ENCODE data around the gene PPM1J. TPM values are rescaled to one million over a fixed set of nuclear protein-coding genes. Genes with fewer than 3 reads are reported as not detected.
A peak's percentile ranks its signal among the peaks of the same experiment; 100 is the strongest.

The PPM1J gene
- total and polyA plus RNA-seq, 9 of the 15 experiments (the other 6 are each of a cell fraction or from before 2014, with no cell fraction given): 0.25 to 10.5 (median 4.2) TPM

- H2AFZ ChIP-seq (ENCODE audit: low read depth, low read length): no peak overlapping the region
- no peak for DNase-seq (ENCODE audit: extremely low read depth in 1 of 4, low spot score in 3 of 4)
- no peak for ATAC-seq
- WGBS (ENCODE audit: insufficient coverage, low coverage, missing lambda C conversion rate): 92% methylated on average over 9 of the region's 9 CpGs
- no peaks in the 10 kb centered on the region for H3K9me3 ChIP-seq (replicated peaks; ENCODE audit: control insufficient read depth, insufficient read depth, low read depth, low read length)
- peaks cover 16% of the 10 kb centered on the region; the same call in 2 of the 3 replicates for H3K79me2 ChIP-seq (ENCODE audit: control insufficient read depth, insufficient read depth, low read length)
- intact Hi-C loops (cut with micrococcal nuclease) (no loop called here), in situ Hi-C loops (cut with MboI) (no loop called here)
- no peaks in the 10 kb centered on the region for H3K27me3 ChIP-seq (ENCODE audit: control insufficient read depth in 2 of 2, insufficient read depth in 2 of 2, low read length in 2 of 2)
- POLR2A ChIA-PET: interaction anchor here (0.6 to 8.7 kb wide), 3 partner anchors 21 to 708 kb away, joined by 3 to 104 read pairs (median 3); partner anchors contain the start of gene MOV10
- H3K9me1 ChIP-seq (ENCODE audit: control insufficient read depth, insufficient read depth, low read length): peaks cover 5% of the 10 kb centered on the region
- CTCF ChIA-PET (ENCODE audit: low intra/inter-chr PET ratio): no interaction called here
- TF ChIP-seq NR2C1 (IDR thresholded peaks at IDR 0.05) (no peak), NR2C1 (tag; IDR thresholded peaks at IDR 0.05) (no peak), TSHZ1 (CRISPR knock-in tag; IDR thresholded peaks at IDR 0.05) (no peak)
- FAIRE-seq: no peak
- no peak overlapping the region for H3K4me3 ChIP-seq
- 0 out of 4 replicates have a peak overlapping the region, but pooled peaks of 1 of the 2 experiments have one; percentile 12 for H3K9ac ChIP-seq (ENCODE audit: insufficient read depth in 1 of 2, low read depth in 2 of 2, low read length in 2 of 2)
- H3K4me2 ChIP-seq (ENCODE audit: insufficient read depth, low read length): no peak overlapping the region
- H4K20me1 ChIP-seq (replicated peaks; ENCODE audit: control insufficient read depth, insufficient read depth, low read length): no peaks in the 10 kb centered on the region
- H3K36me3 ChIP-seq (ENCODE audit: control insufficient read depth, insufficient read depth, low read length): peaks cover 89% of the 10 kb centered on the region
- H3K4me1 ChIP-seq (replicated peaks in 1 of 2; ENCODE audit: control insufficient read depth in 2 of 2, insufficient read depth in 2 of 2, low read length in 2 of 2): peaks cover 41 to 48% of the 10 kb centered on the region in 2 experiments
- no peak overlapping the region for H3K27ac ChIP-seq (ENCODE audit: extremely low read depth, low read depth, low read length)
- BruUV-seq (replicated peaks): no TSS peak
Measured at GRCh38 chr1:112695276-112695675, 19.9 kb downstream of the PPM1J start.
